HG03354 (cell line): Measurements from ENCODE around the gene UTP18.
"Not testable (repeated sequence)": the region's sequence is repeated elsewhere in the genome, so short reads cannot be mapped to it uniquely, and the experiment has no call there.

Source experiments
- ATAC-seq: cut with Tn5 transposase; IDR thresholded peaks from one replicate; pipeline ENCODE4 v1.9.1; 2021; ENCODE audit warnings: mild to moderate bottlenecking; ENCODE audit not compliant: unreplicated experiment, poor library complexity, severe bottlenecking

The UTP18 gene

GRCh38 chr17:51319186-51319585 is 58.8 kb downstream of the UTP18 start:
- ATAC-seq: no peak

- no peak for ATAC-seq
Observed at GRCh38 chr17:51322390-51323029, 62.2 kb downstream of the UTP18 start.

DNA sequence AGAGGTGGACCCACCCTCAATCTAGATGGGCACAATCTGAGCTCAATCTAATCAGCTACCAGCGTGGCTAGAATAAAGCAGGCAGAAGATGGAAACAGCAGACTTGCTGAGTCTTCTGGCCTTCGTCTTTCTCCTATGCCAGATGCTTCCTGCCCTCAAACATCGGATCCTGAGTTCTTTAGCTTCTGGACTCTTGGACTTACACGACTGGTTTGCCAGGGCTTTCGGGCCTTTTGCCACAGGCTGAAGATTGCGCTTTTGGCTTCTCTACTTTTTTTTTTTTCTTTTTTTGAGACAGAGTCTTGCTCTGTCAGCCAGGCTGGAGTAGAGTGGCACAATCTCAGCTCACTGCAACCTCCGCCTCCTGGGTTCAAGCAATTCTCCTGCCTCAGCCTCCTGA is 65.1 kb downstream of the UTP18 start:
- ATAC-seq: no peak

GRCh38 chr17:51330861-51331503 is 70.6 kb downstream of the UTP18 start:
- ATAC-seq: not testable (repeated sequence)

DNA sequence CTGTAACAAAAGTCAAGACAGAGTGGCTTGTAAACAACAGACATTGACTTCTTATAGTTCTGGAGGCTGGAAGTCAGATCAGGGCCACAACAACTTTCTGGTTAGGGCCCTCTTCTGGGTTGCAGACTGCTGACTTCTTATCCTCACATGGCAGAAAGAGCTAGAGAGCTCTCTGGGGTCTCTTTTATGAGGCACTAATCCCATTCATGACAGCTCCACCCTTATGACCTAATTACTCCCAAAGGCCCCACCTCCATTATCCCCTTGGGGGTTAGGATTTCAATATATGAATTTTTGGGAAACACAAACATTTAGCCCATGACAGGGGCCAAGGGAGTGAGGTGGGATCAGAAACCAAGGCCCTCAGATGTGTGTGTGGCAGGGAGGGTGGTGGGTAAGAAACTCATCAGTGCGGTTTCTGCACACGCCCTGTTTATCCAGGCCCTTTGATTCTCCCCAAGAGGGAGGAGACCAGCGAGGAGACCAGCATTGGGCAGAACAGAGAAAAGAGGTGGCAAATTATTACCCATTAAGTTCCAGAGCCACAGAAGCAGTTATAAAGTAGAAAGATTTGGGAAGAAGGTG is 74.8 kb downstream of the UTP18 start:
- ATAC-seq: no peak

DNA sequence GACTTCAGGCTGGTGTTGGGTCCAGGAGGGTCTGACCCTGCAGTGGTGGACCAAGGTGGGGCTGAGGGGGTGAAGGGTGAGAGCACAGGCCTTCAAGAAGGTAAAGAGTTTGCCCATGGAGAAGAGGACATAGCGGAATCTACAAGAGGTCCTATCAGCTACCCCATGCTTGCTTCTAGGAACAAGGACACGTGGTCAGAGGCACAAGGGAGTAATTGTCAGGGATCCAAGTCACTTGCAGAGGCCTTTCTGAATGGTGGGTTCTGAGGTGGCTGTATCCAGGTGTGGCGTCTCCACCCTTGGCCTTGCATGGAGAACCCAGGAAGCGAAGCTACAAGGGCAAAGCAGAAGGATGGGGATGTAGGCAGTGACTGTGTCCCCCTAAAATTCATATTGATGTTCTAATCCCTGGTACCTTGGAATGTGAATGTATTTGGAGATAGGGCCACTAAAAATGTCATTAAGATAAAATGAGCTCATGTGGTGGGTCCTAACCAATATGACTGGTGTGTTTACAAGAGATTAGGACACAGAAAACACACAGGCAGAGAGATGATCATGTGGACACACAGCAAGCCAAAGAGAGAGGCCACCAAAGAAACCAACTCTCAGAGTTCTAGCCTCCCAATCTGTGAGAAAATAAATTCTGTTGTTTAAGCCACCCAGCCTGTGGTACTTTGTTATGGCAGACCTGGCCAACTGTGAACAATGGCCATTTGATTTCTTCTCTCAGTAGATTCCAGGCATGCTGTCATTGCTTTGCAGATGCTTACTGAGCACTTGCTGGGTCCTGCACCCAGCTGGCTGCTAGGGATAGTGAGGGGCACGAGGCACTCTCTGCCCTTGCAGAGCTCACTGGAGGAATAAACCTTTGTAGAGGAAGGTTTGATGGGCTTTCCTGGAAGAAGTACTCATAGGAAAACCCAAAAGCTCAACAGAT is 75.8 kb downstream of the UTP18 start:
- no peak for ATAC-seq

DNA sequence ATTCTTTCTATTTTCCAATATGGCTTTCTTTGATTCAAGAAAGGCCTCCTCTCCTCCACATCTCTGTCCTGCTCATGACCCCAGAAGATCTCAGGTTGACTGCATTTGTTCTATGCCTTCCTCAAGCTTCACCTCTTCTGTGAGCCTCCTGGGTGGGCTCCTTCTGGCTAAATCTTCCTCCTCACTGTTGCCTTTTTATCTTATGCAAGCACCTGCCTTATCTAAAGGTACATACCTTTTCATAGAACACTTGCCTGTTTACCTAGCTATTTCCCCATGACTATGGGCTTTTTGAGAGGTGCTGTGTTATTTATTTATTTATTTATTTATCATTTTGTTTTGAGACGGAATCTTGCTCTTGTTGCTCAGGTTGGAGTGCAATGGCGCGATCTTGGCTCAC is 81.1 kb downstream of the UTP18 start:
- no peak for ATAC-seq

DNA sequence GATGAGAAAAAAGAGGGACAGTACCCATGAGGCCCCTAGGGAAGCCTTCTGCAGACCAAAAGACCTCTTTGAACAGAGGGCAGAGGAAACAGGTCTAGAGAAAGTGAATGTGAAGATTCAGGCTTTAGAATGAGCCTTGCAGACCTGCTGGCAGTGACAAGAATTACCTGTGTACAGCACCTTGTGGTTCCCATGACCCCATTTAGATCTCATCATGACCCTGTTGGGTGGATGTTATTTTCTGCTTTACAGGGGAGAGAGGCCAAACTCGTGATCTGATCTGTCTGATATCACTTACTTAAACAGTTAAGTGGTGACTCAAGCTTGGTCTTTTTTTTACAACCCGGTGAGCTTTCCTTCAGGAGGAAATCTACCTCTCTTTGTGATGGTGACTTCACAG is 81.9 kb downstream of the UTP18 start:
- ATAC-seq: no peak

DNA sequence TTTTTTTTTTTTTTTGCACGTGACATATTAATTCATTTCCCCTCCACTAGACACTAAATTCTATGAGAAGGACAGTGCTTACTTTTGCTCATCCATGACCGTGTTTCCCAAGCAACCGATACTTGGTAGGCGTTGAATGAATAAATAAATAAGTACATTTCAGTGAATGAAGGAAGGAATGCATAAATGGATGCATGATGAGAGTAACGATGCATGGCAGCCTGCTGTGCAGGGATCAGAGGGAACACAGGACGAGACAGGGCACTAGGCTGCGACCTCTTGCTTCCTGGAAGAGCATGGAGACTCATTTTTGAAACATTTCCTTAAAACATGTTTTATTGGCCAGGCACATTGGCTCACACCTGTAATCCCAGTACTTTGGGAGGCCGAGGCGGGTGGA is 84.2 kb downstream of the UTP18 start:
- no peak for ATAC-seq

DNA sequence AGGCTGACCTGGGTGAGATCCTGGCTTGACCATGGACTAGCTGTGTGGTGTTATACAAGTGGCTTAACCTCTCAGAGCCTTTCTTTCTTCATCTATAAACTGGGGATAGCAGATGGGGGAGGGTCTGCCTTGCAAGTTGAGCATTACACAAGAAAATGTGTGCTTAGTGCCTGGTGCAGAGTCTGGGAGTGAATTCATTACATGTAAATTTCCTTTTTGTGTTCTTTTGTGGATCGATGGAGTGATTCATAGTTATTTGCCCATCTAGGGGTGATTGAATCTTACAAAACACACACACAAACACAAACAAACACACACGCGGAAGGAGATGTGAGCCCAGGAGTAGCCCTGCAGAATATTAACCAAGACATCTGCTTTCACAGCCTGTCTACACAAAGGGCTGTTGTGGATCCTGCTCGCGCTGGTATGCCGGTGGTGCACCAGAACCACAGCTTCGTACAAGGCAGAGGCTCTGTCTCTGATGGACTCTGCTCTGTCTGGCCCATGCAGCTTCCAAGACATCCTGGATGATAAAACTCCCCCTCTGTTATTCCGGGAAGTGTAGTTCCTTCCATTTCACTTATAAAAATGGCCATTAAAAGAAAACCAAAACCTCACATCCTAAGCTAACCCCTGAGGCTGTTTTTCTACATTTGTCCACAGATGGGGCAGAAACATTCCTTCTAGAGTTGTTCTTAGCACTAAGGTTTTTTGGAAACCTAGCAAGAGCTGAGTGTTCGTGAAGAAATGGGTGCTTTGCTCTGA is 86.1 kb downstream of the UTP18 start:
- ATAC-seq: no peak
